GM18519 (cell line): ENCODE data around the gene BBS5.
A peak's percentile ranks its signal among the peaks of the same experiment; 100 is the strongest.
"Not testable (repeated sequence)": the region's sequence is repeated elsewhere in the genome, so short reads cannot be mapped to it uniquely, and the experiment has no call there.

ENCODE experiments used
- ATAC-seq: cut with Tn5 transposase; IDR thresholded peaks from one replicate; pipeline ENCODE4 v1.9.1; 2021; ENCODE audit warnings: mild to moderate bottlenecking, moderate library complexity; ENCODE audit not compliant: unreplicated experiment, low FRiP score

Gene BBS5

DNA sequence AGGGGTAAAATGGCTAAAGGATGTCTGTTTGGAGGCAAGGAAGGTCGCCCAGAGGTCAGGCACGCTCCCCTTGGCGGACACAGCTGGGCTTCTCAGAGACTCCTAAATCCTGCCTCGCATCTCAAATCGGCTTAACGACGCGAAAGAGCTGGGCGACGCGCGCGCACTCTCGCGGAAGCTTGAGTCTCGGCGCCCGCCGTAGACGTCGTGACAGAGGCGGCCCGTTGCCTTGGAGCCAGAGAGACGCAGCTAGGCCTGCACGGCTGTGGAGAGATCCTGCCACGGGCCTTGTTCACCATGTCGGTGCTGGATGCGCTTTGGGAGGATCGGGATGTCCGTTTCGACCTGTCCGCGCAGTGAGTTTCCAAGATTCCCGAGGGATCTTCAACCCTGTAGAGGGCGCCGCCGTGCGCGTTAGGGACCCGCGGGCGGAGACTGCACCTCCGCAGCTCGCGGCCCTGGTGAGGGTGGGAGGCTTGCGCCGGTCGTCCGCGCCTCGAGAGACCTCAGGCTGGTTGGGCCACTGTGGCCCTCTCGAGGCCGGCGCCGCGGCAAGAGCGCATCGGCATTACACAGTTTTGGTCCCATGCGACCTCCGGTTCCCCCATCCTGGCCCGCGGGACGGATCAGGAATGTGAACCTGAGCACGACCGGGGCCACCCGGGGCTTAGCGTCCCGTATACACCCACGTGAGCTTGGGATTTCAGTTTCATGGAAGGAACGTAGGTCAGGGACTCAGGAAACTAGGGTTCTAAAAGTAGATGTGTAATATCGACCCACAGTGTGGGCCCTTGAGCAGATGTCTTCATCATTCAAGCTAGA lies at the start of gene BBS5:
TSS of gene BBS5 (plus strand) at position 238 of the 822 bp plus-strand sequence. CDS start at position 298, 60 bp downstream.
- peak; percentile 95 for ATAC-seq

DNA sequence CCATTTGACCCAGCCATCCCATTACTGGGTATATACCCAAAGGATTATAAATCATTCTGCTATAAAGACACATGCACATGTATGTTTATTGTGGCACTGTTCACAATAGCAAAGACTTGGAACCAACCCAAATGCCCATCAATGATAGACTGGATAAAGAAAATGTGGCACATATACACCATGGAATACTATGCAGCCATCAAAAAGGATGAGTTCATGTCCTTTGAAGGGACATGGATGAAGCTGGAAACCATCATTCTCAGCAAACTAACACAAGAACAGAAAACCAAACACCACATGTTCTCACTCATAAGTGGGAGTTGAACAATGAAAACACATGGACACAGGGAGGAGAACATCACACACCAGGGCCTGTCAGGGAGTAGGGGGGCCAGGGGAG lies 47.5 kb upstream of the BBS5 start:
- ATAC-seq, result not testable (repeated sequence)

- not testable (repeated sequence) for ATAC-seq
These were observed 45.1 kb upstream of the BBS5 start for GRCh38 chr2:169434236-169434635.

- no peak for ATAC-seq
These were observed 40.7 kb upstream of the BBS5 start for GRCh38 chr2:169438466-169439072.

DNA sequence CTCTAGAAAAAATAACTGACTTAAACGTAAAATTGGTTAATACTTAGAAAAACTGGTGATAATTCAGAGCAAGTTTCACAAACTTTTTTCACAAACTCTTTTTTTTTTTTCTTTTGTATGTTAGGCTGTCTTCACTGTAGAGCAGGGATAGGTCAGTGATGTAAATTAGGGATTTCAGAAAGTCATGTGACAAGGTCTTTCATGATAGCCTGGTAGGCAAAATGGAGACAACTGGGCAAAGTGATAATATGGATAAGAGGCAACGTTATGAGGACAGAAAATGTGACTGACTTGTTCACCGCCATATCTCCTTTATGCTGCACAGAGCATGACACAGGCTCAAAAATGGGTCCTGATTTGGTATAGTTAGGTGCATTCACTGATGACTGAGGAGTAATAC lies 39.4 kb upstream of the BBS5 start:
- ATAC-seq, result no peak

GRCh38 chr2:169446452-169446851 lies 32.8 kb upstream of the BBS5 start:
- no peak for ATAC-seq

DNA sequence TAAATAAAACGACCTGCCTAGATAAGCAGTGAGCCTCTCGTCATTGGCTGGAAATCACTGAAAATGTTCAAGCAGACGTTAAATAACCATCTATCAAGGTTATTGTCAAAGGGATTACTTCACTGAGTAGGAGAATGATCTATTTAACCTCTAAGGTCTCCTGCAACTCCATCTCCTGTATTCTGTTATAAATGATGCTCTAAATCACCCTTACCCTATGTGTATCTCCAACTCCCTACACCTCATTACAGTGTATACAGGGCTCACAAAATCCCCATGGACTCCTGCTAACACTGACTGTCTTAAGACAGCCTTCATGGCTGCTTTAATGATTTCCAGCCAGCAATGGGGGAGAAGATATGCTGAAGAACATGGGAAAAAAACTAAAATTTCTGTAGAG lies 31.0 kb upstream of the BBS5 start:
- no peak for ATAC-seq

DNA sequence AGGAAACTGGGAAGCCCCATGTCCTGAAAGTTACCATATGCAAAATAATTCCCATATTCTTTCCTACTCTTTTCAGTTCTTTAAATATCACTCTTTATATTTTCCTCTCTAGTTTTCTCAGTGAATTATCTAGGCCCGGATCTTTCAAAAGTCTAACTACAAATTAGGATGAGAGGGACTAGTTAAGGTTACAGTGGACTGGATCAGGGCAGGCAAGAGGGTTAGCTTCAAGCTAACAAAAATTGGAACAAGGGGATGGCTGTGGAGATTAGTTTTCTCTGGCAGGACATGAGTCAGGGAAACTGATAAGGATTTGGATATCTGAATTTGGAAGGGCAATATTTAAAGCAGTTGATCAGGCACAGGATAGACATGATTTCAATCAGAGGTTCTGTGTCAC lies 30.4 kb upstream of the BBS5 start:
- no peak for ATAC-seq

DNA sequence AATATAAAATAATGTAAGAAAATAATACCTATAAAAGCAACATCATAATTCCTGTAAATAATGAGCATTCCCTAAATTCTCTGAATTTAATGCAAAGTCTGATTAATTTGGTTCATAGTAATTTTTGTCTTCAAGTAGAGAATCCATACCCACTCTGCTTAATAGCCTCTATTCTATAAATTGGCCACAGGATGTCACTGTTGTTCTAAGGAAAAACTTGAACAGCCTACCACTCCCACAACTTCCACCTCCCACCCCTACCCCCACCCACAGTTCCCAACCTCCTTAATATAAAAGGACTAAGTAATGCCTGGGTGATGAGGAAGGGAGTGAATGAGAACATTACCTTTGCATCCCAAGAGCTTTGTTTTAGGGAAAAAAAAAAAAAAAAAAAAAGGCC lies 27.2 kb upstream of the BBS5 start:
- no peak for ATAC-seq

- not testable (repeated sequence) for ATAC-seq
These were observed 26.2 kb upstream of the BBS5 start for GRCh38 chr2:169453044-169453443.

DNA sequence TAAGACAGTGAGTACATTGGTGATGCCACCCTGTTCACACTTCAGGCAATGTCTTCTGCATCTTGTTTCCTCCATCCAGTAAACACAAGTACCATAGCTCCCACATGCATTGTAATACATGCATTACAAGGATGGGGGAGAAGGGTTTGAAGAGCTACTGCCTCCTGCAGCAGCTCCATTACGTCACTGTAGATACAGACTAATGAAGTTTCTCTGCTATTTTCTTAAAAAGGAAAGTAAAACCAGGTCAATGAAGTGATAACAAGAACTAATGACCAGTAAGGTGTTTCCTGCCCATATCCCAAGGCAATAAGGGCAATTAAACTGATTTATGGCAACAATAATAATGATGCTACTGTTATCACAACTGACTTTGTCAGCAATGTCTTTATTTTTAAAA lies 18.2 kb upstream of the BBS5 start:
- ATAC-seq, result no peak

DNA sequence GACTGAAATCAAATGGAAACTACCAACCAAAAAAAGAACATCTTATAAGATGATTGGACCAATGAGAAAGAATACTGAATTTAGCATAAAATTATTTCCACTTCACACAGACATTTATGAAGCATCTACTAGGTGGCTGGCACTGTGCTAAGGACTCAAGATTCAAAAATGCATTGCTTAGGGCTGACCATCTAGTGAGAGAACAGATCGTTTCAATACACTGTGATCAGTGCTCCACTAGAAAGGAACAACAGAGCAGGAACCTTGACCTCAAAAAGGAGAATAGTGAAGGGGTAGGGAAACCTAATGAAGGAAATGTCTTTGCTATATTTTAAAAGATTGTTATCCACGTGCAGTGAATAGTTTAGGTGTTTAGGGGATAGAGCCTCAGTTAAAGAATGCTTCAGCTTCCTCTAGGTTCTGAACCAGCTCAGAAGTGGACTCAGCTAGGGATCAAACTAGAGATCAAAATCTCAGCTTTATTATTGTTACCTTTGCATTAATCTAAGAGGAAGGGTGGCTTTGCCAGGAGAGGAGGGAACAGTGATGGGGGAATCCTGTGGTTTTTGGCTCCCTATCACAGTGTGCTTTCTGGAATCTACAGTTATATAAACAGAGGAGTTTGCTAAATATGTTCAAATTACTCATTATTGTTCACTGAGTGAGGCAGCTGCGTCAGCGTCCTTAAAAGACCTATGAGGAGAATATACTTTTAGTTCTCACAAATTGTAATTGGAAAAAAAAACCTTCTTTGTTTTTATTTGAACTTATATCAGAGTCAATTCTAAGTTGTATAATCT lies 16.2 kb upstream of the BBS5 start:
- ATAC-seq, result no peak

GRCh38 chr2:169464466-169464865 lies 14.8 kb upstream of the BBS5 start:
- ATAC-seq, result no peak

- ATAC-seq, result no peak
These were observed 14.4 kb upstream of the BBS5 start for GRCh38 chr2:169464882-169465281.

- ATAC-seq, result no peak
These were observed 10.5 kb upstream of the BBS5 start for GRCh38 chr2:169468841-169469240.

DNA sequence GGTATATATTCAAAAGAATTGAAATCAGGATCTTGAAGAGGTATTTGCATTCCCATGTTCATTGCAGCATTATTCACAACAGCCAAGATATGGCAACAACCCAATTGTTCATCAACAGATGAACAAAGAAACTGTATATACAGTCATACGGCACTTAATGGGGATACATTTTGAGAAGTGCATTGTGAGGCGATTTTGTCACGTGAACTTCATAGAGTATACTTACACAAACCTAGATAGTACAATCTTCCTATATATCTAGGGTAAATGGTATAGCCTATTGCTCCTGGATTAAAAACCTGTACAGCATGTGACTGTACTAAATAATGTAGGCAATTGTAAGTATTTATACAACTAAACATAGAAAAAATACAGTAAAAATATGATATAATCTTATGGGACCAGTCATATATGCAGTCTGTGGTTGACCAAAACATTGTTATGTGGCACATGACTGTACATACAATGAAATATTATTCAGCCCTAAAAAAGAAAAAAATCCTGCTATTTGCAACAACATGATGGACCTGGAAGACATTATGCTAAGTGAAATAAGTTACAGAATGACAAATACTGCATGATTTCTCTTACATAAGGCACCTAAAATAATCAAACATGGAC lies 9.2 kb upstream of the BBS5 start:
- ATAC-seq, result no peak

GRCh38 chr2:169472249-169472648 lies 7.0 kb upstream of the BBS5 start:
- ATAC-seq, result no peak

DNA sequence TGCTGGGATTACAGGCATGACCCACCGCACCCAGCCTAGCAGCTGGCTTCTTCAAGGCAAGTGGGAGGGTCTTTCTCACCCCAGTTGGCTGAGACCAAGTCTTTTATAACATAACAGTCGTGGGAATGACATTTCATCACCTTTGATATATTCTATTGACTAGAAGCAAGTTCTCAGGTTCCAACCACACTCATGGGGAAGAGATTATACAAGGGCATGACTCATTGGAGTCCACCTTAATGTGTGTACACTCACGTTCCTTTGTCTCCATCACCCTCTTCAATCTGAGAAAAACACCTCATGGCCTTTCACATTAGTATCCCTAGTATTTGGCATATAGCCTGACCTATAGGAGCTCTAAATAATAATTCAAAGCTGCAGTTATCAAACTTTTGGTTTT lies 2.8 kb upstream of the BBS5 start:
- ATAC-seq, result no peak

DNA sequence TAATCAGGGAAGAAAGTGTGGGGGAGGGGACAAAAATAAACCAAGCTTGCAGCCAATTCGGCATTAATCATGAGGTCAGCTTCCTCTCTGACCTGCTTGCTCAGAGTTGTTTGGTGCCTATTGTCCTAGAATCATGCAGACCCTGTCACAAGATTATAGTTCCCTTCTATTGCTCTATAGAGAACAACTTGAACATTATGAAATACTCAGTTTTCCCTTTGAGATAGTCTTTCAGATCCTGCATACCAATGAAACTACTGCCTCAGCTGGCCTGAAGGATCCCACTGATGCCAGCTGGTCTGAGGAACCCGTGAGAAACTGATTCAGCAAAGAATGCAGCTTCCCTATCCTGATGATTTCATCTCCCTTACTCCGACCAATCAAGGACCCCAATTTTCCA lies 955 bp upstream of the BBS5 start:
- no peak for ATAC-seq

- ATAC-seq, result no peak
These were observed 493 bp upstream of the BBS5 start for GRCh38 chr2:169478745-169479256.

DNA sequence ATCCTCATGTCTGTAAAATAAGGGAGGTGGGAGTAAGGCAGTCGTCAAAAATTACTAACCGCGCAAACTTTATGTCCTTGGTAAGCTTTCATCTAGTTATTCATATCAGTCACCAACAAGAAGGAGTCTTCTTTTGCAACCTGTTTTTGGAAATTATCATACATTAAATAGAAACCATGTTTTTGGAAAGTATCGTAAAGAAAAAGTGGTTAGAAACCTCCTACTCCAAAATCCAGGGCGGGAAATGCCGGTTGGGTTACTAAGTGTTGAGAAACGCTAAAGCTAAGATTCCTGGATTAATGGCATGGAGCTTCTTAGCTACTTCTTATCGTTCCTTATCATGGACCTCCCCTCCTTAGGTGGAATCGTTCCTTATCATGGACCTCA lies 778 bp downstream of the BBS5 start:
- no peak for ATAC-seq
